GM21381 (cell line): ENCODE data around the gene CKB.
"Not testable (repeated sequence)": the region's sequence is repeated elsewhere in the genome, so short reads cannot be mapped to it uniquely, and the experiment has no call there.

Source experiments
- ATAC-seq: cut with Tn5 transposase; IDR thresholded peaks from one replicate; pipeline ENCODE4 v1.9.1; 2021; ENCODE audit warnings: mild to moderate bottlenecking, moderate library complexity; ENCODE audit not compliant: unreplicated experiment

The CKB gene

DNA sequence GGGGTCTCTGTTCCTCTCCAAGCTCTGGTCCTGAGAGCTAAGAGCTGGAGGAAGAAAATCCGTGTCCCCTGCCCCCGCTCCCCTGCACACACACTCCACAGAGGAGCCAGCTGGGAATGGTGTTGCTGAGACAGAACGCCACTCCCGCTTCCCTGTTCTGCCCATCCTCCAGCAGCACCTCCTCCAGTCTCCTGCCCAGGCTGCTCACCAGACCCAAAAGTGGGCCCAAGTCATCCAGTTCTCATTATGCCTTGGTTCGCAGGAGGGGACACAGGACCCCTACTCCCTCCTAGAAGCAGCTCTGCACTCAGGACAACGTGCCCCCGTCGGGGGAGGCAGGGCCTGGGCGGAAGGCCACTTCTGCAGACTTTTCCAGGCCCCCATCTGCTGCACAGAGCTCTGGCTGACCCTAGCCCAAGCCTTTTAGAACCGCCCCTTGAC lies 5.5 kb upstream of the CKB start:
- ATAC-seq, result no peak

DNA sequence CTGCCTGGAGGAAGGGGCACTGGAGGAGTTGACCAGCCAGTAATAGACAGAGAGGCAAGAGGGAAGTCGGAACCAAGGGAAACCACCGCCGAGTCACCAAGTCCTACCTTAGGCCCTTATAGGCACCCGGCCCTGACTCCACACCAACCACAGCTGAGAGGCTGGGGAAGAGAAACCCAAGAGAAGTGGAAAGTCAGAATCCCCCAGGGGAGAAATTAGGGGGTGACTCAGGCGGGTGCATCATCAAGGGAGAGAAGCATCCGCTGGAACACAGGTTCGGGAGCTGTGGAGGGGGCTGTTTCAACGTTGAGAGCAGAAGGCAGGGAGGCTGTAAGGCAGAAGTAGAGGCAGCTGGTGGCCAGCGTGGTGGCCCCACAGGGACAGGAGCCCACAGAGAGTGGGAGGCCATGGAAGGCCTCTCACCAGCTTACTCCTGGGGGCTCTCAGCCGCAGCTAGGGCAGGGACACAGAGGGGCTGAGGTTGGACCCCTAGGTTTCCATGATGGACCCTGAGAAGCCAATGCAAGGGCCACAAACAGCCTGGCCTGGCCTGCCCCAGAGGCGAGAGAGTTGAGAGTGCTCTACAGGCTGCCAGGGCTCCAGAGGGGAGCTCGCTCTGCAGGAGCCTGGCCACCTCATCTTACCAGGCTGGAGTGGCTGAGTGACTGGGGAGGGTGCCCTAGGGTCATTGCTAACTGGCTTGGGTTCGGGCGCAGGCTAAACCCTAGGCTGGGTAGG lies 4.9 kb upstream of the CKB start:
- peak; percentile 59 for ATAC-seq

DNA sequence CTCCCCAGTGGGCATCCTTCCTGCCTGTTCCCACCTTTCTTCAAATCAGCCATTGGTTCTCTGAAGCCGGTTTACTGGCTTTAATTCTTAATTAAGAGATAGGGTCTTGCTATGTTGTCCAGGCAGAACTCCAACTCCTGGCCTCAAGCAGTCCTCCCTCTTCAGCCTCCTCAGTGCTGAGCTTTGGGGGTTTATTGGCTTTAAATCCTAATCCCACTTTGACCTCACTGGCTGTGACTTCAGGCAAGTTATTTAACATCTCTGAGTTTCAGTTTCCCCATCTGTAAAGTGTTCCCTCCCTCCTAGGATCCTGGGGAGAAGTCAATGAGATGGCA lies 4.3 kb upstream of the CKB start:
- ATAC-seq, result no peak

DNA sequence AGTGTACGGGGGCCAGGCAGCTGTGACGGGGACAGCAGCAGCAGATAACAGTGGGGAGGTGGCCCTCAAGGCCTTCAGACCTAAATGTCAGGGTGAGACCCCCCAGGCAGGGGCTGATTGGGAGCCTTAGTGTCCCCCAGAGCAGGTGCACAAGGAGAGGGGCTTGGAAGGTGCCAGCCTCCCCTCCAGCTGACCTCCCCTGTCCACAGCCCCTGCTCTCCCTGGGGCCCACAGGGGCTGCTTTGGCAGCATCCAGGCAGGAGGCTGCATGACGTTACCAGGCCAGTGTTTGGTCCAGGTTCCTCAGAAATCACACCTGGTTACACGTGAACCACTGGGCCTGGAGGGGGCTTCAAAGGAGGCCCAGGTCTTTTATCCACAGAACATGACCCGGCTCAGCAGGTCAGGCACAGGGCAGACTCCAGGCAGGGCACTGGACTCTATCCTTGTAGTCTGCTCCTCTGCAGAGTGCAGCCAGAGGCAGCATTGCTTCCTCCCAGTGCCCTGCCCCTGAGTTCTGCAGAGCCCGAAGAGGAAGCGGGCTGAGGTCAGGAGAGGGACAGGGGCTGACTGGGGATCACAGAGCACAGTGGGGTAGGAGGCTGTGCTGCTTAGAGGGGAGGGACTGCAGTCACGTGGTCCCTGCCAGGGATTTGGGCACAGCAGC lies 3.8 kb upstream of the CKB start:
- no peak for ATAC-seq

DNA sequence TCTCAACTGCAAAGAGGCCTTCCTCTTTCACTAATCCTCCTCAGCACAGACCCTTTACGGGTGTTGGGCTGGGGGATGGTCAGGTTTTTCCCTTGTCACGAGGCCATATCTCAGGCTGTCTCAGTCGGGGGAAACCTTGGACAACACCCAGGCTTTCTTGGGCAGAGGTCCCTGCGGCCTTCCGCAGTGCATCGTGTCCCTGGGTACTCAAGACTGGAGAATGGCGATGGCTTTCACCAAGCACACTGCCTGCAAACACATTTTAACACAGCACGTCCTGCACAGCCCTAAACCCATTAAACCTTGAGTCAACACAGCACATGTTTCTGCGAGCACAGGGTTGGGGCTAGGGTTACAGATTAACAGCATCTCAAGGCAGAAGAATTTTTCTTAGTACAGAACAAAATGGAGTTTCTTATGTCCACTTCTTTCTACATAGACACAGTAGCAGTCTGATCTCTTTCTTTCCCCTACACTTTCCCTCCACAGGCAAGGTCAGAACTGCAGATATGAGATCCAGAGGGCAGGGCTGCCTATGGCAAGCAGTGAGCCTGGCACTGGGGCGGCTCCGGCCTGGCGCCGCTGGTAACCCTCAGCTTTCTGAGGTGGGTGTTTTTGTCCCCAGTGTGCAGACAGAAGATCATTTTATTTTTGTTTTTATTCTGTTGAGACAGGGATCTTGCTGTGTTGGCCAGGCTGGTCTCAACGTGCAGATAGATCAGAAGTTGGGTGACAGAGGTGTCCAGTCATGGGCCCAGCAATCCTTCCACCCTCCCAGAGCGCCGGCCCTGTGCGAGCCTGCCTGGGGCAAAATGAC lies 3.0 kb upstream of the CKB start:
- ATAC-seq, result not testable (repeated sequence)

DNA sequence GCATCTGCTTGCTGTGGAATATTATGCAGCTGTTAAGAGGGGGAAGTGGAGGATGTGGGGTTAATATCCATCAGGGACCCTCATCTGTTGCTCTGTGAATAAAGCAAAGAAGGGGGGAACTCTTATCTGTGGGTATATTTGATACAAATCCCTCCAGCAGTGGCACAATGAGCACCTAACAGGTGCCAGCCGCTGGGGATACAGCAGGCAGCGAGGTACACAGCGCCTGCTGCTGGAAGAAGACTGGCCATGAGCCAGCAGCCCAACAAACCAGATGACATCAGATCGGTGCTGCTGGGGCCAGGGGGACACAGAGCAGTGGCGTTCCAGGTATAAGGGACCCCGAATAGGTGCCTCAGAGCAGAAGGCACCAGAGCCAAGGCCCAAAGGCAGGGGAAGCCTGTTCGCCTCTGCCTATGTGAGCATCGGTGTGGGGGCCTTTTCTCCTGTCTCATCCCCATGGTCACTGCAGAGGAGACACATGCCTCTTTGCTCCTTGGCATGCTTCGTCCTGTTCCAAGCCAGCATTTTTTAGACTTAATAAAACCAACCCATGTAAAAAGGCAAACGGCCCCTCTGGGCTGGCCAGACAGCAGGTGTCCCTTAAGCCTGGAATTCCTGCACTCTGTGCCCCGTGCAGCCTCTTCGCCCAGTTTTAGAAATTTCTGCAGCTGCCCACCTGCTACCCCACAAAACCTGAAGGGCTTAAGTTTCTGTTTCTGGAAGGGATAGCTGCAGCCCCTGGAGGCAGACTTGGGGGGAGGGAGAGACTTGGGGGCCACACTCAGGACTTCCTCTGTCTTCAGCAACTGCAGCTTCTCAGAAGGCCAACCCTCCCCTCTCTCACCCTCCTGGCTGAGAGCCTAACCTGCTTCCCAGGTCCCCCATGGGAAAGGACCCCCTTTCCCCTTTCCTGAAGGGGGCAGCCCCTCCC lies 1.6 kb upstream of the CKB start:
- no peak for ATAC-seq

DNA sequence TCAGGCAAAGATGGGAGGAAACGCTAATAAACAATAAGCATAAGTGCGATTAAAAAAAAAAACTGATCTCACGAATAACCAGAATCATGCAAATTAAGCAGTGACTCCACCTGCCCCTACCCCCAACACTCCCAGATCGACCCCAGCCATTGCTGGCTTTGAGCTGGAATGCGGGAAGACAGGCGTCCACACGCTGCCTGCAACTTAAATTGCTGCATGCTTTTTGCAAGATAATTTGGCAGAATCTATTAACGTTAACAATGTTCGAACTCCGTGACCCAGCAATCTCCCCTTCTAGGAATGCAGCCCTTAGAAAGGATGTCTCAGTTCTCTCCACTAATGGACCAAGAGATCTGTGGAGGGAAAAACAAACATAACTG lies 935 bp upstream of the CKB start:
- ATAC-seq, result no peak

DNA sequence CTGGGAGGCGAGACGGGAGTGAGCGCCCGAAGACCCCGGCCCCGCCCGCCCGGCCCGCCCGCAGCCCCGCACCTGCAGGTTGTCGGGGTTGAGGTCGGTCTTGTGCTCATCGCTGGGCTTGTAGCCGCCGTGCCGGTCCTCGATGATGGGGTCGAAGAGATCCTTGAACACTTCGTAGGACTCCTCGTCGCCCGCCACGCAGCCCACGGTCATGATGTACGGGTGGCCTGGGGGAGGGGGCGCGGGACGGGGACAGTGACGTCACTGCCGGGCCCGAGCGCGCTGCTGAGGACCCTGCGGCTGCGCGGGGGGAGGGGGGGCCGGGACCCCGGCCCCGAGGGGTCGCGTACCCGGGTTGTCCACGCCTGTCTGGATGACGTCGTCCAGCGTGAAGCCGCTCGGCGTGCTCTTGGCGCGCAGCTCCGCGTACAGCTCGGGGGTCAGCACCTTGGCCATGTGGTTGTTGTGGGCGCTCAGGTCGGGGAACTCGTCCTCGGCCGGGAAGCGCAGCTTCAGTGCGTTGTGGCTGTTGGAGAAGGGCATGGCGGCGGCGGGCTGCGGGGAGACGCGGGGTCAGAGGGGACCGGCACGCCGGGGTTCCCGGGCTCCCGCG lies 573 bp downstream of the CKB start:
- no peak for ATAC-seq

DNA sequence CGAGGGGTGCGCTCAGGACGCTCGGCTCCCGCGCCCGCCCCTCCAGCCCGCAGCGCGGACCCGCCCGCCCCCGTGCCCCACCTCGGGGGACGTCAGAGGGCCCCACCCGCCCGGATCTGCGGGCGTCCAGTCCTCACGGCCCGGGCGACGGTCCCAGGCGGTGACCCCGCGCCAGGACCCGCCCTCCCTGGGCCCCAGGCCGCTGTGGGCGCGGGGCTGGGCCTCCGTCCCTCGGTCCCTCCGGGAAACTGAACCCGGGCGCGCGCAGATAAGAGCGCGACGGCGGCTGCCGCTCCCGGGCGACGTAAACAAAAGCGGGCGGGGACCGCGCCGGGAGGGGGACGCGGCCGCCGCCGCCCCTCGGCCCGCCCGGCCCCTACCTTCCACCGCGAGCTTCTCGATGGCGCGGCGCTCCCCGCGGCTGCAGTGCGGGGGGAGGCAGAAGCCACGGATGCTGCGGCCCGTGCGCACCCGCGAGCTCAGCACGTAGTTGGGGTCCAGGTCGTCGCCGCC lies 1.1 kb downstream of the CKB start:
- ATAC-seq, result no peak

DNA sequence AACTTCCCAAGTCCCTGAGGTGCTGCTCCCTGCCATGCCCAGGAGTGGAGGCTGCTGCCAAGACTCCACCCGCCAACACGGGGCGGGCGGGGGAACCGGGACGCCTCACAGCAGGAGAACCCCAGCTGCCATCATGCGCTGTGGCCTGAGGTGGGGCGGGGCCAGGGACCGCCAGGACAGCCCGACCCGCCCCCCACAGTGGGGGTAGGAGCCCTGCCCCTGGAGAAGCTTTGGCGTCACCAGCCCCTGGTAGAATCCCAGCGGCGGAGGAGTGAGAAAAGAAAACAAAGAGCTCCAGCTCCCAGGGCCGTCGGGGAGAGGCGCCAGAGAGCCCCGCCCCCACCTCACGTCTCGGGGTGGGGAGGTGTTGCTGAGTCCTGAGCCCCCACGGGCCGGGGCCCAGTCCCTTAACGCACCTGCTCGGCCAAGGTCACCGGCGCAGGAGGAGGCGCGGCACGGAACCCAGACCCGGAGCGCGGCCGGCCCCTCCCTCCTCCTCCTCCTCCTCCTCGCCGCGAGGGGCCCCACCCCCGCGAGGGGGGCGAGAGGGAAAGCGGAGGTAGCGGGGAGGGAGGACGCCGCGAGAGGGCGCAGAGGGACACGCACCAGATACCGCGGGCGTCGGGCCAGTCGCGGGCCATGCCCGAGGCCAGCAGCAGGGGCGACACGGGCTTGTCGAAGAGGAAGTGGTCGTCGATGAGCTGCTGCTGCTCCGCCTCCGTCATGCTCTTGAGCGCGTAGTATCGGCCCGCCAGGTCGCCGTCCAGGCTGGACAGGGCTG lies 1.8 kb downstream of the CKB start:
- ATAC-seq, result no peak

DNA sequence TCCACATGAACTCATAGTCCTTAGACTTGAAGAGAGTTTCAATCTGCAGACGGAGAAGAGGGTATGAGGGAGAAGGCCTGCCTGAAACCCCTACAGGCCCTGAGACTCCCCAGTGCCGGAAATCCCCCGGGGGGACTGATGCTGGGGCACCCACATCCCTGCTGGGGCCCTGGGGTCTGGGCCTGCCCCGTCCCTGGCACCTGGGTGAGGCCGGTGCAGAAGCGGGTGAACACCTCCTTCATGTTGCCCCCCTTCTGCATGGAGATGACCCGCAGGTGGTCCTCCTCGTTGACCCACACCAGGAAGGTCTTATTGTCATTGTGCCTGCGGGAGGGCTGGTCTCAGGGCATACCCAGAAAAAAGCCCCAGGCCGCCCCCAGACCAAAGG lies 2.4 kb downstream of the CKB start:
- ATAC-seq, result no peak

DNA sequence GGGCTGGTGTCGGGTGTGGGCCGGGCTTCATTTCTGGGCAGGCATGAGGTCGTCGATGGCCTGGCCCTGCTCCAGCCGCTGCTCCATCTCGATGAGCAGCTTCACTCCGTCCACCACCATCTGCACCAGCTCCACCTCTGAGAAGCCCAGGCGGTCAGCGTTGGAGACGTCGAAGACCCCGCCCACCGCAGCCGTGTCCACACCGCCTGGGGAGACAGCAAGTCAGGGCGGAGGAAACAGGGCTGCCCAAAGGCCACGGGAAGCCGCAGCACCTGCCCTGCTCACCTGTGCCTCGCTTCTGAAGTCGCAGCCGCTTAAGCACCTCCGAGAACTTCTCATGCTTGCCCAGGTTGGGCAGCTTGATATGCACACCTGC lies 2.8 kb downstream of the CKB start:
- no peak for ATAC-seq

DNA sequence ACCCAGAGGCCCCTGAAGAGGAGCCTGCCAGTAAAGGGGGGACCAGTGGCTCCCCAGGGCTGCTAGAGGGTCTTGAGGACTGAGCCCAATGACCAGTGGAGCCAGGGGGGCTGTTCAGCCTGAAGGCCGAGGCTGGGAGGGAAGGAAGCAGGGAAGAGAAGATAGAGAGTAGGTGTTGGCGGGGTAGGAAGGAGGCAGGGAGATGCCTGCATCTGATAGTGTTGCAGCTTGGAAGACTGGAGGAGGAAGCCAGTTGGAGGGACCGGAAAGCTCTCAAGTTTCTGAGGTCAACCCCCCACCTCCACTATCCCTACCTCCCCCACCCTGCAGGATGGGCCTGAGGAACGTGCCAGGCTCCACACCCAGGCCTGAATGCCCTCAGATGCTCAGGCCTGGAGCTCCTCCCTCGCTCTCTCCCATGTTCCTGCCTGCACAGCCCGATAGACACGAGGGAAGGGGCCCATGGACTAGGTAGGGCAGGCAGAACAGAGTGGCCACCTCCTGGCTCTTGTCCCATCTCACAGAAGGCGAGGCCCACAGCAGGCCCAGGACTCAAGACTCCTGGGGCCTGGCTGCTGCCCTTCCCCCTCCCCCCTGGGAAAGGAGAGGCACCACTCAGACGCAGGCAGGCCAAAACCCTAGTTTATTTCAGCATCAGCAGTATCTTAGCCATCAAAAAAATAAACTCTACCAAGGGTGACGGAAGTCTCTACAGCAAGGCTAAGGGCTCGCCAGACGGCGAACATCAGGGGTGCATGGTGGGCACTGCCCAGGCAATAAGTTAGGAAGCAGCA lies 3.4 kb downstream of the CKB start:
- ATAC-seq, result no peak

DNA sequence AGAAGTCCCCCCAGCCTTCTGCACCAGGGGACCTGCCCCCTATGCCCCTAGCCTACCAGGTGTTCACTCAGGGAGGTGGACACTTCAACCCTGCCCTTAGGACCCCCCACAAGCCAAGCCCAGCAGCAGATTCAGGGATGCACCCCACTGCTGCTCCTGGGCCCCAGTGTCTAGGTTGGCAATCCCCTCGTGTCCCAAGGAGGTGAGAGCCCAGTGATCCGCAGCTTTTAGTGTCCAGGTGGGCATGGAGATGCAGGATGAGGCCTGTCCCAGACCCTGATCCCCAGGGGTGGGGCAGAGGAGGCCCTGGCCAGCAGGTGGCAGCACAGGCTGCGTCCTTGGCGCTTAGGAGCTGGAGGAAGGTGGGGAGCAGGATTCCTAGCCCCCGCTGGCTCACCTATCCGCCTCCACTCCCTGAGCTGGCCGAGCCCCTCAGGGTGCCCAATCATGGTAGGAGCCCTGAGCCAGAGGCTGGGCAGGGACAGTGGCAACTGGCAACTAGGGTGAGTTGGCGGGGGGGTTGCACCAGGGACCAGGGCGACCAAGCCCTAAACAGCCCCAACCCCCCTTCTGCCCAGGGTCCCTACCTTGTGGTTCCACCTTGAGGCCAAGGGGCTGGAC lies 4.1 kb downstream of the CKB start:
- ATAC-seq, result no peak

DNA sequence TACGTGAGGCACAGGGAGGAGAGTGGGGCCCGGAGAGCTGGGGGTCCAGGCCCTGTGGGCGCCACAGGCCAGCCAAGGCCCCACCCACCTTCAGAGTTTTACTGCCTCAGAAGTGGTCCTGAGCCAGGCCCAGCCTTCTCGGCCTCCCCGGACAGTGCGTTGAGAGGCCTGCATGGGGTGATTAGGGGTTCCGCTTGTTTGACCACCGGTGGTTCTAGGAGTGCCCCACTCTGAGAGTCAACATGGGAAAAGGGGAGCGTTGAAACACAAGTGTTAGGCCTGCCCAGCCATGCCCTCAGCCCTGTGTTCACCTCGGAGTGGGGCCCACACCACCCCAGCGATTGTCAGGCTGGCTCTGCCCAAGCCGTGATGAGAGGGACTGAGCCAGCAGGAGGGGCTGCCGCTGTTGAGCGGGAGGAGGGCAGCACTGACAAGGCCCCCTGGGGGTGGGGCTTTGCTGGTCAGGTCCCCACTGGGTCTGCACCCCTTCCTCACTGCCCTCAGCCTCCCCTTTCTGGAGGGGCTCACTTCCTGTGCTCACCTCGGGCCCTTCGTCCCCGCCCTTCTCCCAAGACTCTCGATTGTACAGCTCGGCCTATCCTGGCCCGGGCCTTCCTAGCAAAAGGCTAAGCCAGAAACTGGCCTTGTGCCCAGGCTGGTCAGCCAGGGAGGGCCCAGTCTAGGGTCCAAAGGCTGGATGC lies 4.8 kb downstream of the CKB start:
- no peak for ATAC-seq

DNA sequence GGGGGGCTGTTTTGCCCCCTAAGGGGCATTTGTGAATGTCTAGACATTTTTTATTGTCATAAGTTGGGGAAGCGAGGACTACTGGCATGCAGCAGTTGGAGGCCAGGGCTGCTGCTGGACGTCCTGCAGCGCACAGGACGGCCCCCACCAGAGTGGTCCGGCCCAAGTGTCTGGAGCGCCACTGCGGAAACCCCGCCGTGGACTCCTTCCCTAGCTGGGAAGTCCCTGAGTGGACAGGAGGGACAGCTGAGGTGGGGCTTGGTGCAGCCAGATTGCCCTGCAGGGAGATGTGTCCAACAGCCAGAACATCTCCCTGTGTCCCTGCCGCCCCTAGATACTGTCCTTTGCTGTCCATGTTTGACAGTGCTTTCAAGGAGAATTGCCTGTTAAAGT lies 5.5 kb downstream of the CKB start:
- ATAC-seq, result no peak

DNA sequence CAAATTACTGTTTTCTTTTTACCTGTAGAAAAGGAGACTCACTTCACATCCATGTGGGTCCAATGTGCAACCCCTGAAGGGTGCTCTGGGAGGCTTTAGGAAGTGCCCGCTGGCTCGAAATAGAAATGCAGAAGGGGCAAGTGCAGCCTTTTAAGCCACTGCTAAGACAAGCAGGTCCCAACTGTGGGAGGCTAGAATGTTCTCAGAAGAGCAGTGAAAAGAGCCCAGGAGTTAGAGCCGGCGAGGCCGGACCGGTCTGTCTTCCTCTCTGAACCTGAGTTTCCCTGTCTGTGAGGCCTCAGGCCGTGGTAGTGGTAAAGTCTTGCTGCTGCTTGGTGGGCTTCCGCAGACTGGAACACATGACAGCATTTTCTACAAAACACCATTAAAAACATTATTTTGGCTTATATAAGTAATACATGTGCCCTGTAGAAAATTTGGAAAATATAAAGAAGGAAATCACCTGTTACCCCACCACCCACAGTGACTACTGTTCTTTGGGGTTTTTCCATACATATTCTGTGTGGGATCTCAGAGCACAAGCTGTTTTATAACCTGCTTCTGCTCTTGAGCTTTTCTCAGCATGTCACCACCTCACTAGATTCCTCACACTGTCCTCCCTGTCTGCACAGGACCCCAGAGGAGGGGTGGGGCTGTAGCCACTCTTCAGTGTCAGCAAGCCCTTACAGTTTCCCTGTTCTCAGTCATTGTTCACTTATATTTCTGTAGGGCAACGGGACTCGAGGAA lies 6.0 kb downstream of the CKB start:
- no peak for ATAC-seq
